IPS DF 19.7 (cell line): ENCODE measurements around the gene POLR1F.

Source experiments
- DNase-seq: peaks from one replicate; pipeline ENCODE4 v3.0.0-alpha.2; 2013; ENCODE audit warnings: low read depth, low spot score

Gene POLR1F

DNA sequence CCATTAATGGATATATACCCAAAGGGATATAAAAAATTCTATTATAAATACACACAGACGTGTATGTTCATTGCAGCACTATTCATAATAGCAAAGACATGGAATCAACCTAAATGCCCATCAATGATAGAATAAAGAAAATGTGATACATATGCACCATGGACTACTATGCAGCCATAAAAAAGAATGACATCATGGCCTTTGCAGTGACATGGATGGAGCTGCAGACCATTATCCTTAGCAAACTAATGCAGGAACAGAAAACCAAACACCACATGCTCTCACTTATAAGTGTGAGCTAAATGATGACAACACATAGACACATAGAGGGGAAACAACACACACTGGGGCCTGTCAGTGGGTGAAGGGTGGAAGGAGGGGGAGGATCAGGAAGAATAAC is 33.0 kb downstream of the POLR1F start:
- no peak for DNase-seq

GRCh38 chr7:19674266-19674960 is 34.4 kb downstream of the POLR1F start:
- DNase-seq = no peak

GRCh38 chr7:19670806-19671205 is 38.0 kb downstream of the POLR1F start:
- no peak for DNase-seq

DNA sequence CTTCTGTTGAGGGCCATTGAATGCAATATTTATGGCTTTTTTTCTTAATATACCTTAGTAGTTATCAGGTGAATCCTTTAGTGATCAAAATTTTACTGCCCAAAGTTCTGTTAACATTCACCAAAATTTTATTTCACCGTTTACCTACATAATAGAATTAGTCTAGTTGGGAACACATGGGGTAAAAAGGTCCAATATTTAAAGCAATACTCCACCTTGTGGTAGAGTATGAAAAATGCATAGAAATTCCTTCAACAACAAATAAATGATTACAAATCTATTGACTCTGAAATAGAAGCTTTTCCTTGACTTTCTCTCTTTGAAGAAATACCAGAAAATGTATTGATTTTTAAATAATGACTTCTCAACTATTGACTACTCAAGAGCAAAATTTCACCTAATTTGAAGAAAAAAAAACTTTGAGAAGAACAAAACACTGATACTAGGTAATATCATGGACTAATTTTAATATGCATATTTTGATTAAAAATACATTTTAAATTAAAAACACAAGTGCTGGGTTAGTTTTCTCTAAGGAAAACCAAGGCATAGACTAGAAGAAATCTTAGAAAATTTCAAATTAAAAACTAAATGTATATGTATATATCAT is 43.3 kb downstream of the POLR1F start:
- no peak for DNase-seq

DNA sequence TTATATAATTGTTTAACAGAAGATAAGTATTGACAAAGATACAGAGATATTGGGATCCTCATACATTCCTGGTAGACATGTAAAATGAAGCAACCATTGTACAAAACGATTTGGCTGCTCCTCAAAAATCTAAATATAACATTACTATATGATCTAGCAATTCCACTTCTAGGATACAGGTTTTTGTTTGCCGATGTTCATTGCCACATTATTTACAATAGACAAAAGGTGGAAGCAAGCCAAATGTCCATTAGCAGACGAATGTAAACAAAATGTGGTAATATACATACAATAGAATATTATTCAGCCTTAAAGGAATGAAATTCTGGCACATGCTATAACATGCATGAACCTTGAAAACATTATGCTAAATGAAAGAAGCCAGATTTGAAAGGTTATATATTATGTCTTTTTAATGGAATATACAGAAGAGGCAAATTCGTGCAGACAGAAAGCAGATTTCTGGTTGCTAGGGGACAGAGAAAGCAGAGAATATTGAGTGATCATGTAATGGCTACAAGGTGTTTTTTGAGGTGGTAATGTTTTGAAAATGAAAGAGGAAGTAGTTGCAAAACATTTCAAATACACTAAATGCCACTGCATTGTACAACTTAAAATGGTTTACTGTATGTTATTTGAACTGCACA is 44.9 kb downstream of the POLR1F start:
- no peak for DNase-seq

DNA sequence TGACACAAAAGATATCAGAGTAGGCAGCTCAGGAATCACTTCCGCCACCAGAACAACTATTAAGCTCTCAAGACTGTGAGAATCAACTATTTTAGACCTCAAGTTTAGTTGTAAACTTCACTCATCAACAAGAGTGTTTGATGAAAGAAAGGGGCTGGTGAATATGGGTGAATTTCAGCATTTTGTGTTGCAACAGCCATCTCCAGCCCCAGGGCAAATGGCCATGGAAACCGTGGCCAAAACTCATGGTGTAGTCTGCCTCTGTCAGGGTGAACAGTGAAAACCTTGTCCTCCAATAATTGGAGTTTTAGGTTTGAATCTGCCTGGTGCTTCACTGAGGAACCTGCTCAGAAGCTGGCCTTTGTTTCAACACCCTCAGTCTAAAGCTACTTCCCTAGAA is 60.0 kb downstream of the POLR1F start:
- no peak for DNase-seq
